ENCODE data around the gene IL20. TPM values are rescaled to one million over a fixed set of nuclear protein-coding genes. Genes with fewer than 3 reads are reported as not detected.

IL20 gene
- total and polyA plus RNA-seq, 2 of the 8 experiments (the other 6 are each of a cell fraction or from before 2014, with no cell fraction given), result not detected

DNA sequence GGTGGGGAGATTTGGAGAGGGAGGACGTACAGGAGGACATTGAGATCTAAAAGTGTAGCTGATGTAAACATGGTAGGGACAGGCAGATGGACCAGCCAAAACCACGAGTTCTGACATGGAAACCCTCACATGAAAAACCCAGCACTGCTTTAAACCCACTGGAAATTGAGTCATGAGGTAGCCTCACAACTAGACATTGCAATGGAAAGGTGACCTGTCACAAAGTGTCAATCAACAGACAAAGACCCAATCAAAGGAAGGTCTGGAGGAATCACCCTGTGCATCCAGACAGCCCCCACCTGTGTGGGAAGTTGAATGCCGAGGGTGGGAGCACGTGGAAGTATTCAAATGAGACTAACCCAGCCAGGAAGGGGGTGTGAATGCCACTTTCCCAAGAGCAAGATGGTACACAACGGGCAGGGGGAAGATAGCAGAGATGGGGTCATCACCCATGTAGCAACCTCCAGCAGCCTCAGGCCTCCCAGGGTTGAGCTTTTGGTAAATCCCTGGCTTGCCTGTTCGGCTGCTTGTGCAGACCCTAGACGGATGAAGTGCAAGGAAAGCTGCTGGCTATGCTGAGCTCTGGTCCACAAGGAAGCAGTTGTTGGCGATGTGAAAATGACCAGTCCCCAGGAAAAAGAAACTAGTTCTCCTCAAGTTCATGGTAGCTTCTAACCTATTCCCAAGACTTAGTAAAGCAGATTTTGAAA is 50.7 kb downstream of the IL20 start:
- H4K91ac ChIP-seq (replicated peaks; ENCODE audit: insufficient read length, low read length), result no peak overlapping the region
- no peaks in the 10 kb centered on the region for H4K20me1 ChIP-seq (replicated peaks in 1 of 2; ENCODE audit: control insufficient read depth in 1 of 2, insufficient read depth in 2 of 2, low read length in 2 of 2)
- no peak overlapping the region for H2AFZ ChIP-seq (ENCODE audit: low read length)
- no peak overlapping the region for H3K4me3 ChIP-seq (ENCODE audit: extremely low read depth in 1 of 4, insufficient read depth in 2 of 4, low read depth in 3 of 4, low read length in 4 of 4)
- DNase-seq (ENCODE audit: low read depth in 1 of 2, low spot score in 2 of 2) (no peak), FAIRE-seq (no peak)
- POLR2A ChIA-PET (ENCODE audit: partially characterized antibody), result no interaction called here
- no peaks in the 10 kb centered on the region; the same call in 1 of the 2 replicates for H3K23me2 ChIP-seq (ENCODE audit: low read depth, low read length)
- H2BK5ac ChIP-seq (ENCODE audit: low read depth, low read length), result no peak overlapping the region
- no peak overlapping the region for H2BK15ac ChIP-seq (ENCODE audit: low read length)
- no peak overlapping the region for H3K4ac ChIP-seq (replicated peaks; ENCODE audit: insufficient read length, low read depth, low read length)
- H3K79me2 ChIP-seq (ENCODE audit: control insufficient read depth in 1 of 2, insufficient read depth in 2 of 2, low read length in 2 of 2), result no peaks in the 10 kb centered on the region
- H3K23ac ChIP-seq (ENCODE audit: insufficient read length), result no peak overlapping the region
- H3K36me3 ChIP-seq (ENCODE audit: control insufficient read depth in 2 of 4, insufficient read depth in 4 of 4, low read length in 3 of 4), result no peaks in the 10 kb centered on the region
- CTCF ChIA-PET (ENCODE audit: partially characterized antibody), result interaction anchor here (0.8 to 12.9 kb wide), 9 partner anchors 10 to 182 kb away, joined by 3 to 180 read pairs (median 6); no protein-coding TSS in a partner anchor
- H3K4me2 ChIP-seq (ENCODE audit: insufficient read depth in 1 of 2, low read depth in 2 of 2, low read length in 2 of 2), result no peak overlapping the region
- no peak overlapping the region for H2BK120ac ChIP-seq (replicated peaks; ENCODE audit: low read depth, low read length)
- H2BK20ac ChIP-seq (ENCODE audit: low read length), result no peak overlapping the region
- H3K4me1 ChIP-seq (replicated peaks in 1 of 4; ENCODE audit: control insufficient read depth in 3 of 4, insufficient read depth in 4 of 4, low read length in 3 of 4), result no peaks in the 10 kb centered on the region
- no peak overlapping the region for H4K5ac ChIP-seq (ENCODE audit: insufficient read length, low read depth, low read length)
- H3K9ac ChIP-seq (replicated peaks in 1 of 4; ENCODE audit: extremely low read depth in 1 of 4, low read depth in 3 of 4, low read length in 3 of 4), result no peak overlapping the region
- H3K56ac ChIP-seq (replicated peaks; ENCODE audit: insufficient read length, low read depth, low read length), result no peak overlapping the region
- no peak overlapping the region for H3K18ac ChIP-seq (ENCODE audit: extremely low read depth, low read length)
- H3K9me3 ChIP-seq (ENCODE audit: insufficient read depth in 2 of 2, low read depth in 1 of 2, low read length in 1 of 2), result no peaks in the 10 kb centered on the region
- H2AK5ac ChIP-seq (ENCODE audit: low read depth, low read length), result no peak overlapping the region
- H2BK12ac ChIP-seq (ENCODE audit: low read depth, low read length), result no peak overlapping the region
- WGBS, 2 experiments (ENCODE audit: extremely low coverage in 1 of 2, insufficient coverage in 1 of 2, insufficient read length in 1 of 2, insufficient replicate concordance in 2 of 2, low coverage in 1 of 2, low lambda C conversion rate in 2 of 2, missing lambda C conversion rate in 1 of 2), result 79% methylated on average over 7 of the region's 8 CpGs; no CpG with 5 or more reads in 1 of the 2 experiments
- no peak overlapping the region; the same call in 1 of the 2 replicates for H4K8ac ChIP-seq (ENCODE audit: extremely low read depth, insufficient read depth, low read length)
- H3K27ac ChIP-seq (ENCODE audit: low read depth, low read length), result no peak overlapping the region
- H3K79me1 ChIP-seq (ENCODE audit: low read depth, low read length), result no peaks in the 10 kb centered on the region
- no peaks in the 10 kb centered on the region for H3K27me3 ChIP-seq (replicated peaks in 1 of 4; ENCODE audit: control insufficient read depth in 3 of 4, extremely low read depth in 1 of 4, insufficient read depth in 3 of 4, low read length in 3 of 4)
- H3K14ac ChIP-seq (ENCODE audit: insufficient read length), result no peak overlapping the region
- no peak for TF ChIP-seq TAF7 (optimal IDR thresholded peaks at IDR 0.05; ENCODE audit: borderline replicate concordance, low read depth, low read length)
- TF ChIP-seq, protein P1, sequence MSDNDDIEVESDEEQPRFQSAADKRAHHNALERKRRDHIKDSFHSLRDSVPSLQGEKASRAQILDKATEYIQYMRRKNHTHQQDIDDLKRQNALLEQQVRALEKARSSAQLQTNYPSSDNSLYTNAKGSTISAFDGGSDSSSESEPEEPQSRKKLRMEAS (IDR thresholded peaks at IDR 0.05), result no peak
- no peak for TF ChIP-seq CTBP2 (IDR thresholded peaks at IDR 0.05; ENCODE audit: borderline replicate concordance, insufficient read depth, insufficient read length, low read length)
- TF ChIP-seq EGR1 (IDR thresholded peaks at IDR 0.05; ENCODE audit: borderline replicate concordance, low read depth, low read length), result no peak
- no peak for TF ChIP-seq TCF12 (IDR thresholded peaks at IDR 0.05; ENCODE audit: low read depth, low read length)
- no peak for TF ChIP-seq ZNF274 (IDR thresholded peaks at IDR 0.05; ENCODE audit: borderline replicate concordance, extremely low read depth, low read length)

Measured in H1 (cell line).